MM.1S (cell line): ENCODE data around the gene PARP16.

ENCODE experiments used
- EZH2 ChIP-seq: fragments of 300-600 bp; sonication (generic); optimal IDR thresholded peaks from 2 replicates; pipeline ENCODE3; 2017; ENCODE audit warnings: low read depth, mild to moderate bottlenecking, antibody characterized with exemption, low read length, mixed read lengths
- EZH2phosphoT487 ChIP-seq: fragments of 300-600 bp; sonication (generic); IDR thresholded peaks from 2 replicates; pipeline ENCODE4 v1.6.1; 2018; ENCODE audit warnings: antibody characterized with exemption, low read length
- TF ChIP-seq, protein P1 (sequence below): fragments of 300-600 bp; sonication (generic); IDR thresholded peaks from 2 replicates; pipeline ENCODE4 v1.5.1; 2016; ENCODE audit warnings: antibody characterized with exemption, low read length, mixed read lengths

DNA sequence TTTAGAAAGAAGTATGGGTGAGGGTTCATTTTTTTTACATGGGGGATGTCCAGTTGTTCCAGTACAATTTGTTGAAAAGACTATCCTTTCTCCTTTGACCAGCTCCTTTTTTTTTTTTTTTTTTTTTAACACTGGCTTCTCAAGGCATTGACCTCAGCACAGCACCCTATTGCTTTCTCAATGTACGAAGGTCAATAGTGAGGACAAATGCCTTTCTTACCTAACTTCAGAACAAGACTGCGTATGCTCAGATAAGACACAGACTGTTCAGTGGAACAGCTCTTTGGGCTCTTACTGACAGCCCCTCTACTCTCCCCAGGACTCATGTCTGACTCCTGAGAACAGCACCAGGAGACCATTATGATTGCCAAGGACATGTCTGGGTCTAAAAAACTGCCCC lies 65.0 kb downstream of the PARP16 start:
- TF ChIP-seq, protein P1, sequence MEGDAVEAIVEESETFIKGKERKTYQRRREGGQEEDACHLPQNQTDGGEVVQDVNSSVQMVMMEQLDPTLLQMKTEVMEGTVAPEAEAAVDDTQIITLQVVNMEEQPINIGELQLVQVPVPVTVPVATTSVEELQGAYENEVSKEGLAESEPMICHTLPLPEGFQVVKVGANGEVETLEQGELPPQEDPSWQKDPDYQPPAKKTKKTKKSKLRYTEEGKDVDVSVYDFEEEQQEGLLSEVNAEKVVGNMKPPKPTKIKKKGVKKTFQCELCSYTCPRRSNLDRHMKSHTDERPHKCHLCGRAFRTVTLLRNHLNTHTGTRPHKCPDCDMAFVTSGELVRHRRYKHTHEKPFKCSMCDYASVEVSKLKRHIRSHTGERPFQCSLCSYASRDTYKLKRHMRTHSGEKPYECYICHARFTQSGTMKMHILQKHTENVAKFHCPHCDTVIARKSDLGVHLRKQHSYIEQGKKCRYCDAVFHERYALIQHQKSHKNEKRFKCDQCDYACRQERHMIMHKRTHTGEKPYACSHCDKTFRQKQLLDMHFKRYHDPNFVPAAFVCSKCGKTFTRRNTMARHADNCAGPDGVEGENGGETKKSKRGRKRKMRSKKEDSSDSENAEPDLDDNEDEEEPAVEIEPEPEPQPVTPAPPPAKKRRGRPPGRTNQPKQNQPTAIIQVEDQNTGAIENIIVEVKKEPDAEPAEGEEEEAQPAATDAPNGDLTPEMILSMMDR: no peak
- TF ChIP-seq EZH2 (no peak), EZH2phosphoT487 (no peak)
